ENCODE data around the gene CDH15. TPM values are rescaled to one million over a fixed set of nuclear protein-coding genes. Genes with fewer than 3 reads are reported as not detected.
A peak's percentile ranks its signal among the peaks of the same experiment; 100 is the strongest.
"Not testable (repeated sequence)": the region's sequence is repeated elsewhere in the genome, so short reads cannot be mapped to it uniquely, and the experiment has no call there.

CDH15 gene
- total RNA-seq, 2 donors from 2014 or later, result 0.09 TPM; not detected in 1

- intact Hi-C loops (cut with DNase I), result no loop called here
- no peak for DNase-seq
- ATAC-seq, result no peak
Observed at GRCh38 chr16:89179148-89179484, 7.6 kb downstream of the CDH15 start.

- DNase-seq, result no peak
- intact Hi-C loops (cut with DNase I), result no loop called here
- ATAC-seq, result no peak
Observed at GRCh38 chr16:89179656-89180315, 8.2 kb downstream of the CDH15 start.

- DNase-seq (no peak), ATAC-seq (no peak)
- intact Hi-C loops (cut with DNase I), result no loop called here
Observed at GRCh38 chr16:89183463-89183862, 11.9 kb downstream of the CDH15 start.

- intact Hi-C loops (cut with DNase I), result no loop called here
- ATAC-seq, result no peak
- DNase-seq, result no peak
Observed at GRCh38 chr16:89183975-89184676, 12.6 kb downstream of the CDH15 start.

- DNase-seq, result no peak
Observed at GRCh38 chr16:89184677-89184932, 13.1 kb downstream of the CDH15 start.

GRCh38 chr16:89184933-89185794 lies 13.6 kb downstream of the CDH15 start:
- DNase-seq (no peak), ATAC-seq (no peak)
- intact Hi-C loops (cut with DNase I), result no loop called here

More at GRCh38 chr16:89184677-89184932, 13.1 kb downstream of the CDH15 start:
- intact Hi-C loops (cut with DNase I), result no loop called here
- no peak for ATAC-seq

GRCh38 chr16:89185887-89186592 lies 14.5 kb downstream of the CDH15 start:
- DNase-seq; ATAC-seq; intact Hi-C loops (cut with DNase I): not testable (repeated sequence)

- ATAC-seq; intact Hi-C loops (cut with DNase I); DNase-seq: not testable (repeated sequence)
Observed at GRCh38 chr16:89186593-89187031, 15.1 kb downstream of the CDH15 start.

- ATAC-seq (no peak), DNase-seq (no peak)
- intact Hi-C loops (cut with DNase I), result no loop called here
Observed at GRCh38 chr16:89187032-89187769, 15.7 kb downstream of the CDH15 start.

GRCh38 chr16:89187770-89188392 lies 16.3 kb downstream of the CDH15 start:
- DNase-seq, result peak; percentile 13
- ATAC-seq, result no peak
- intact Hi-C loops (cut with DNase I), result no loop called here

GRCh38 chr16:89188471-89189357 lies 17.2 kb downstream of the CDH15 start:
- peak; percentile 8 for DNase-seq
- ATAC-seq; intact Hi-C loops (cut with DNase I): not testable (repeated sequence)

- DNase-seq (peak; percentile 9), ATAC-seq (no peak)
- intact Hi-C loops (cut with DNase I), result no loop called here
Observed at GRCh38 chr16:89189358-89190025, 17.9 kb downstream of the CDH15 start.

- intact Hi-C loops (cut with DNase I), result no loop called here
- DNase-seq (peak; percentile 20), ATAC-seq (no peak)
Observed at GRCh38 chr16:89190150-89190958, 18.8 kb downstream of the CDH15 start.

- intact Hi-C loops (cut with DNase I), result no loop called here
- ATAC-seq (no peak), DNase-seq (peak; percentile 28)
Observed at GRCh38 chr16:89191033-89191900, 19.7 kb downstream of the CDH15 start.

GRCh38 chr16:89191901-89192185 lies 20.3 kb downstream of the CDH15 start:
- DNase-seq, result no peak
- intact Hi-C loops (cut with DNase I), result no loop called here
- no peak for ATAC-seq
